ENCODE results near the gene PRKCQ.

Gene PRKCQ

GRCh38 chr10:6404127-6405072, 175.7 kb downstream of the PRKCQ start:
- FAIRE-seq (no peak), DNase-seq (ENCODE audit: insufficient read length, low spot score) (no peak)
- TF ChIP-seq POU2F2 (IDR thresholded peaks at IDR 0.05; ENCODE audit: low read depth, low read length) (no peak), POLR2AphosphoS5 (IDR thresholded peaks at IDR 0.05; ENCODE audit: low read depth, low read length) (no peak), POLR2A (IDR thresholded peaks at IDR 0.05; ENCODE audit: low read depth, low read length) (no peak), TAF1 (IDR thresholded peaks at IDR 0.05; ENCODE audit: low read depth, low read length) (no peak)

GRCh38 chr10:6402960-6403359, 177.1 kb downstream of the PRKCQ start:
- no peak for FAIRE-seq
- no peak for DNase-seq (ENCODE audit: insufficient read length, low spot score)
- TF ChIP-seq PAX5 (IDR thresholded peaks at IDR 0.05; ENCODE audit: insufficient read depth, low read length, severe bottlenecking) = no peak
- TF ChIP-seq POU2F2 (IDR thresholded peaks at IDR 0.05; ENCODE audit: low read depth, low read length) = no peak
- no peak for TF ChIP-seq SPI1 (IDR thresholded peaks at IDR 0.05; ENCODE audit: low read depth, low read length)
- no peak for TF ChIP-seq POLR2AphosphoS5 (IDR thresholded peaks at IDR 0.05; ENCODE audit: low read depth, low read length)
- no peak for TF ChIP-seq TAF1 (IDR thresholded peaks at IDR 0.05; ENCODE audit: low read depth, low read length)
- no peak for TF ChIP-seq POLR2A (IDR thresholded peaks at IDR 0.05; ENCODE audit: low read depth, low read length)

GRCh38 chr10:6402349-6402709, 177.7 kb downstream of the PRKCQ start:
- FAIRE-seq (no peak), DNase-seq (ENCODE audit: insufficient read length, low spot score) (no peak)
- no peak for TF ChIP-seq SPI1 (IDR thresholded peaks at IDR 0.05; ENCODE audit: low read depth, low read length)
- no peak for TF ChIP-seq TAF1 (IDR thresholded peaks at IDR 0.05; ENCODE audit: low read depth, low read length)
- TF ChIP-seq POU2F2 (IDR thresholded peaks at IDR 0.05; ENCODE audit: low read depth, low read length) = no peak
- TF ChIP-seq PAX5 (IDR thresholded peaks at IDR 0.05; ENCODE audit: insufficient read depth, low read length, severe bottlenecking) = no peak

- DNase-seq (ENCODE audit: insufficient read length, low spot score) (peak; percentile 56), FAIRE-seq (peak; percentile 87)
- TF ChIP-seq PAX5 (IDR thresholded peaks at IDR 0.05; ENCODE audit: insufficient read depth, low read length, severe bottlenecking) (no peak), POLR2AphosphoS5 (IDR thresholded peaks at IDR 0.05; ENCODE audit: low read depth, low read length) (no peak), POLR2A (IDR thresholded peaks at IDR 0.05; ENCODE audit: low read depth, low read length) (no peak), POU2F2 (IDR thresholded peaks at IDR 0.05; ENCODE audit: low read depth, low read length) (no peak), TAF1 (IDR thresholded peaks at IDR 0.05; ENCODE audit: low read depth, low read length) (no peak), SPI1 (IDR thresholded peaks at IDR 0.05; ENCODE audit: low read depth, low read length) (no peak)
Observed at GRCh38 chr10:6401558-6402348, 178.3 kb downstream of the PRKCQ start.

GRCh38 chr10:6400821-6401465, 179.1 kb downstream of the PRKCQ start:
- FAIRE-seq (peak; percentile 75), DNase-seq (ENCODE audit: insufficient read length, low spot score) (no peak)
- TF ChIP-seq SPI1 (IDR thresholded peaks at IDR 0.05; ENCODE audit: low read depth, low read length) (no peak), TAF1 (IDR thresholded peaks at IDR 0.05; ENCODE audit: low read depth, low read length) (no peak), POLR2A (IDR thresholded peaks at IDR 0.05; ENCODE audit: low read depth, low read length) (no peak), POU2F2 (IDR thresholded peaks at IDR 0.05; ENCODE audit: low read depth, low read length) (no peak), POLR2AphosphoS5 (IDR thresholded peaks at IDR 0.05; ENCODE audit: low read depth, low read length) (no peak), PAX5 (IDR thresholded peaks at IDR 0.05; ENCODE audit: insufficient read depth, low read length, severe bottlenecking) (no peak)

- FAIRE-seq (no peak), DNase-seq (ENCODE audit: insufficient read length, low spot score) (no peak)
- TF ChIP-seq TAF1 (IDR thresholded peaks at IDR 0.05; ENCODE audit: low read depth, low read length) = no peak
- no peak for TF ChIP-seq SPI1 (IDR thresholded peaks at IDR 0.05; ENCODE audit: low read depth, low read length)
- TF ChIP-seq POLR2A (IDR thresholded peaks at IDR 0.05; ENCODE audit: low read depth, low read length) = no peak
- TF ChIP-seq POLR2AphosphoS5 (IDR thresholded peaks at IDR 0.05; ENCODE audit: low read depth, low read length) = no peak
- no peak for TF ChIP-seq PAX5 (IDR thresholded peaks at IDR 0.05; ENCODE audit: insufficient read depth, low read length, severe bottlenecking)
- no peak for TF ChIP-seq POU2F2 (IDR thresholded peaks at IDR 0.05; ENCODE audit: low read depth, low read length)
Observed at GRCh38 chr10:6400331-6400730, 179.7 kb downstream of the PRKCQ start.

- no peak for TF ChIP-seq TAF1 (IDR thresholded peaks at IDR 0.05; ENCODE audit: low read depth, low read length)
- TF ChIP-seq PAX5 (IDR thresholded peaks at IDR 0.05; ENCODE audit: insufficient read depth, low read length, severe bottlenecking) = no peak
- no peak for DNase-seq (ENCODE audit: insufficient read length, low spot score)
- peak; percentile 73 for FAIRE-seq
Observed at GRCh38 chr10:6399879-6400278, 180.2 kb downstream of the PRKCQ start.

- DNase-seq (ENCODE audit: insufficient read length, low spot score) (no peak), FAIRE-seq (no peak)
- no peak for TF ChIP-seq PAX5 (IDR thresholded peaks at IDR 0.05; ENCODE audit: insufficient read depth, low read length, severe bottlenecking)
- TF ChIP-seq POU2F2 (IDR thresholded peaks at IDR 0.05; ENCODE audit: low read depth, low read length) = no peak
- no peak for TF ChIP-seq POLR2A (IDR thresholded peaks at IDR 0.05; ENCODE audit: low read depth, low read length)
- TF ChIP-seq SPI1 (IDR thresholded peaks at IDR 0.05; ENCODE audit: low read depth, low read length) = no peak
- TF ChIP-seq POLR2AphosphoS5 (IDR thresholded peaks at IDR 0.05; ENCODE audit: low read depth, low read length) = no peak
- TF ChIP-seq TAF1 (IDR thresholded peaks at IDR 0.05; ENCODE audit: low read depth, low read length) = no peak
Observed at GRCh38 chr10:6399231-6399741, 180.8 kb downstream of the PRKCQ start.

- no peak for TF ChIP-seq POLR2A (IDR thresholded peaks at IDR 0.05; ENCODE audit: low read depth, low read length)
- TF ChIP-seq POLR2AphosphoS5 (IDR thresholded peaks at IDR 0.05; ENCODE audit: low read depth, low read length) = no peak
- TF ChIP-seq POU2F2 (IDR thresholded peaks at IDR 0.05; ENCODE audit: low read depth, low read length) = no peak
- TF ChIP-seq PAX5 (IDR thresholded peaks at IDR 0.05; ENCODE audit: insufficient read depth, low read length, severe bottlenecking) = no peak
- TF ChIP-seq SPI1 (IDR thresholded peaks at IDR 0.05; ENCODE audit: low read depth, low read length) = no peak
- no peak for TF ChIP-seq TAF1 (IDR thresholded peaks at IDR 0.05; ENCODE audit: low read depth, low read length)
- no peak for DNase-seq (ENCODE audit: insufficient read length, low spot score)
- FAIRE-seq = no peak
Observed at GRCh38 chr10:6398399-6398798, 181.7 kb downstream of the PRKCQ start.
